ENCODE measurements around the gene MEGF11.

GRCh38 chr15:66198757-66199156, 54.8 kb downstream of the MEGF11 start:
- no peak for TF ChIP-seq RAD21 (conservative IDR thresholded peaks at IDR 0.05 in 1 of 2, IDR thresholded peaks at IDR 0.05 in 1 of 2)
- TF ChIP-seq RNF2 (IDR thresholded peaks at IDR 0.05; ENCODE audit: borderline replicate concordance, low read depth), result no peak
- TF ChIP-seq, protein P1, sequence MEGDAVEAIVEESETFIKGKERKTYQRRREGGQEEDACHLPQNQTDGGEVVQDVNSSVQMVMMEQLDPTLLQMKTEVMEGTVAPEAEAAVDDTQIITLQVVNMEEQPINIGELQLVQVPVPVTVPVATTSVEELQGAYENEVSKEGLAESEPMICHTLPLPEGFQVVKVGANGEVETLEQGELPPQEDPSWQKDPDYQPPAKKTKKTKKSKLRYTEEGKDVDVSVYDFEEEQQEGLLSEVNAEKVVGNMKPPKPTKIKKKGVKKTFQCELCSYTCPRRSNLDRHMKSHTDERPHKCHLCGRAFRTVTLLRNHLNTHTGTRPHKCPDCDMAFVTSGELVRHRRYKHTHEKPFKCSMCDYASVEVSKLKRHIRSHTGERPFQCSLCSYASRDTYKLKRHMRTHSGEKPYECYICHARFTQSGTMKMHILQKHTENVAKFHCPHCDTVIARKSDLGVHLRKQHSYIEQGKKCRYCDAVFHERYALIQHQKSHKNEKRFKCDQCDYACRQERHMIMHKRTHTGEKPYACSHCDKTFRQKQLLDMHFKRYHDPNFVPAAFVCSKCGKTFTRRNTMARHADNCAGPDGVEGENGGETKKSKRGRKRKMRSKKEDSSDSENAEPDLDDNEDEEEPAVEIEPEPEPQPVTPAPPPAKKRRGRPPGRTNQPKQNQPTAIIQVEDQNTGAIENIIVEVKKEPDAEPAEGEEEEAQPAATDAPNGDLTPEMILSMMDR (IDR thresholded peaks at IDR 0.05), result no peak
- TF ChIP-seq CEBPB (IDR thresholded peaks at IDR 0.05), result no peak
- no peak for TF ChIP-seq POLR2A (IDR thresholded peaks at IDR 0.05; ENCODE audit: low read length)
- no peak for TF ChIP-seq EP300 (IDR thresholded peaks at IDR 0.05)
- no peak for TF ChIP-seq GATA3 (IDR thresholded peaks at IDR 0.05; ENCODE audit: borderline replicate concordance)
- no peak for TF ChIP-seq HDAC2 (IDR thresholded peaks at IDR 0.05)
- no peak for TF ChIP-seq KDM1A (IDR thresholded peaks at IDR 0.05; ENCODE audit: low read depth)
- no peak for TF ChIP-seq MAX (IDR thresholded peaks at IDR 0.05)
- TF ChIP-seq, protein P2, sequence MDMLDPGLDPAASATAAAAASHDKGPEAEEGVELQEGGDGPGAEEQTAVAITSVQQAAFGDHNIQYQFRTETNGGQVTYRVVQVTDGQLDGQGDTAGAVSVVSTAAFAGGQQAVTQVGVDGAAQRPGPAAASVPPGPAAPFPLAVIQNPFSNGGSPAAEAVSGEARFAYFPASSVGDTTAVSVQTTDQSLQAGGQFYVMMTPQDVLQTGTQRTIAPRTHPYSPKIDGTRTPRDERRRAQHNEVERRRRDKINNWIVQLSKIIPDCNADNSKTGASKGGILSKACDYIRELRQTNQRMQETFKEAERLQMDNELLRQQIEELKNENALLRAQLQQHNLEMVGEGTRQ (IDR thresholded peaks at IDR 0.05), result no peak
- TF ChIP-seq SMC3 (IDR thresholded peaks at IDR 0.05), result no peak
- no peak for TF ChIP-seq CHD2 (IDR thresholded peaks at IDR 0.05; ENCODE audit: low read length, partially characterized antibody)
